Measurements from ENCODE around the gene FGF8.

Gene FGF8

DNA sequence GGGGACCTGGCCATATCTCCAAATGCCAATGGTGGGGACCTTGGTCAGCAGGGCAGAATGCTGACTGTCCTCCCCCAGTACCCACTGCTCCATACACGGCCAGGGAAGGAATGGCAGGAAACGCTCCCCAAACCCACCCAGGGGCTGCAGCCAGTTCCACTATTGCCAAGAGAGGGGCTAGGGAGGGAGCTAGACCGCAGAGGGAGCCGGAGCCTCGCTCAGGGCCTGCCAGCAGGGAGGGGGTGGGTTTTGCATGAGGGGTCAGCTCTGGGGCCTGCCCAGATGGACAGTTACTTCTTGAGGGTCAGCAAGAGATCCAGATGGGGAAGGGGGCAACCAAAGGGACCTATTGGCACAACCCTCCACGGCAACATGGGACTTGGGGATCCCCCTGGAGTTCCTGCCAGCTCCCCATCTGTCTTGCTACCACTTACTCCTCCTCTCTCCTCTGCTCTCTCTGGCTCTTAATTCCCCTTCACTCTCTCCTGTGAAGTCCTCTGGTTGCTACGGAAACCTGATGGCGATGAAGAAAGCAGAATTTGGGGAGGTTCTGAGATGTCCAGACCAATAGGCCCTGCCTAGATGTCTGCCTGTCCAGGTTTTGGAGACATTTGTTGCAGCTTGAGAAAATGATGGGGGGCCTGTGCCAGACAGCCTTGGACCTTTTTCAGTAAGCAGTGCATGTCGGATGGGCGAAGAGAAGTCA is 12.6 kb downstream of the FGF8 start:
- DNase-seq (ENCODE audit: low read depth in 2 of 2): no peak
- no peak overlapping the region for H3K4me3 ChIP-seq (replicated peaks in 1 of 2; ENCODE audit: low read depth in 2 of 2, low read length in 2 of 2)
- TF ChIP-seq, protein P1, sequence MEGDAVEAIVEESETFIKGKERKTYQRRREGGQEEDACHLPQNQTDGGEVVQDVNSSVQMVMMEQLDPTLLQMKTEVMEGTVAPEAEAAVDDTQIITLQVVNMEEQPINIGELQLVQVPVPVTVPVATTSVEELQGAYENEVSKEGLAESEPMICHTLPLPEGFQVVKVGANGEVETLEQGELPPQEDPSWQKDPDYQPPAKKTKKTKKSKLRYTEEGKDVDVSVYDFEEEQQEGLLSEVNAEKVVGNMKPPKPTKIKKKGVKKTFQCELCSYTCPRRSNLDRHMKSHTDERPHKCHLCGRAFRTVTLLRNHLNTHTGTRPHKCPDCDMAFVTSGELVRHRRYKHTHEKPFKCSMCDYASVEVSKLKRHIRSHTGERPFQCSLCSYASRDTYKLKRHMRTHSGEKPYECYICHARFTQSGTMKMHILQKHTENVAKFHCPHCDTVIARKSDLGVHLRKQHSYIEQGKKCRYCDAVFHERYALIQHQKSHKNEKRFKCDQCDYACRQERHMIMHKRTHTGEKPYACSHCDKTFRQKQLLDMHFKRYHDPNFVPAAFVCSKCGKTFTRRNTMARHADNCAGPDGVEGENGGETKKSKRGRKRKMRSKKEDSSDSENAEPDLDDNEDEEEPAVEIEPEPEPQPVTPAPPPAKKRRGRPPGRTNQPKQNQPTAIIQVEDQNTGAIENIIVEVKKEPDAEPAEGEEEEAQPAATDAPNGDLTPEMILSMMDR (IDR thresholded peaks at IDR 0.05; ENCODE audit: low read depth, low read length): no peak

DNA sequence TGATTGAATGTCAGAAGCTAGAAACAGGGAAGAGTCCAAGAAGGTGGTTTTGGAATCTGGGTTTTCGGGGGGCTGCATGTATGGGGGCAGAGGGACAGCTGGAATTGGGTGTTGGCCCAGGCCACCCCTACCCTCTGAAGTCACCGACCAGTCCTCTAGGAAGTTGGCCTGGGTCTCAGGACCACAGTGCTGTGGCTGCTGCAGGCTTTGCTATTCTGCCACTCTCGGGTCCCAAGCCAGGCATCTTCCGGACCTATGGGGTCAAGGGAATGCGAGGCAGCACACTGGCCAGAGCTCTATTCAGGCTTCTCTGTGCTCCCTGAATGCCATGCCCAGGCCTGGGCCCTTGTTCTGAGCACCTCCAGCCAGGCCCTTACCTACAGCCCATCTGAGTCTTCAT is 13.2 kb downstream of the FGF8 start:
- DNase-seq (ENCODE audit: low read depth in 2 of 2): no peak
- H3K4me3 ChIP-seq (replicated peaks in 1 of 2; ENCODE audit: low read depth in 2 of 2, low read length in 2 of 2): no peak overlapping the region
- TF ChIP-seq, protein P1 (IDR thresholded peaks at IDR 0.05; ENCODE audit: low read depth, low read length): no peak

DNA sequence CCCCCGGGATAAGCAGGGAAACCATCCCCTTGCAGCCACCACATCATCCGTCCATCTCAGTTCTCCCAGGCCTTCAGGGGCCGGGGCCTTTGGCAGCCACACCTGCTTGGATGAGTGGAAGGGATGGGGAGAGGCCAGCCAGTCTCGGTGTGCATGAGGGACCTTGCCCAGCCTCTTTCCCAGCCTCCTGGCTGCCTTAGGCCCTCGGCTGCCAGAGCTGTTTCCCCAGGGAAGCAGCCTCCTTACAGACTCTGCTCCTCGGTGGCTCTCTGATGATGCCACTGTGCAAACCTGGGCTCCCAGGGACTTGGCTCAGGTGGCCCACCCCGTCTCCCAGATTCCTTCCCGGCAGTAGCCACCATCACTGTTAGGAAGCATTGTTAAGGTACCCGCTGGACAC is 14.7 kb downstream of the FGF8 start:
- no peak overlapping the region for H3K4me3 ChIP-seq (replicated peaks in 1 of 2; ENCODE audit: low read depth in 2 of 2, low read length in 2 of 2)
- no peak for DNase-seq (ENCODE audit: low read depth in 2 of 2)
- TF ChIP-seq, protein P1 (IDR thresholded peaks at IDR 0.05; ENCODE audit: low read depth, low read length): no peak

DNA sequence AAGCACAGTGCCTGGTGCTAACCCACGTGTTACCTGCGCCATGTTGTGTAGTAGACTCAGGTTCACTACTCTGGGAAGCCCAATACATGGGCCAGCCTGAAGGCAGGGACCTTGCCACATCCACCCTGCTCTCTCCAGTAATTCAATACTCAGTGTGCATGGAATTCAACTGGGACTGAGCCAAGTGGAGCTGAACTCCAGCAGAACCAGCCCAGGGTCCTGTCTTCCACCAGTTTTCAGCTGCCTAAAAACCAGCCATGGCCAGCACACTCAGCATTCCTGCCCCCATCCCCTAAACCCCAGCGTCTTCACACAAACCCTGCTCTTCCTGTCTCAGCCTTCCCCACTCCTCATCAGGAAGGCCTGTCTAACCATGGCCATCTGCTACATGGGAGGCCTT is 15.4 kb downstream of the FGF8 start:
- TF ChIP-seq, protein P1 (IDR thresholded peaks at IDR 0.05; ENCODE audit: low read depth, low read length): no peak
- DNase-seq (ENCODE audit: low read depth in 2 of 2): no peak
- no peak overlapping the region for H3K4me3 ChIP-seq (replicated peaks in 1 of 2; ENCODE audit: low read depth in 2 of 2, low read length in 2 of 2)

DNA sequence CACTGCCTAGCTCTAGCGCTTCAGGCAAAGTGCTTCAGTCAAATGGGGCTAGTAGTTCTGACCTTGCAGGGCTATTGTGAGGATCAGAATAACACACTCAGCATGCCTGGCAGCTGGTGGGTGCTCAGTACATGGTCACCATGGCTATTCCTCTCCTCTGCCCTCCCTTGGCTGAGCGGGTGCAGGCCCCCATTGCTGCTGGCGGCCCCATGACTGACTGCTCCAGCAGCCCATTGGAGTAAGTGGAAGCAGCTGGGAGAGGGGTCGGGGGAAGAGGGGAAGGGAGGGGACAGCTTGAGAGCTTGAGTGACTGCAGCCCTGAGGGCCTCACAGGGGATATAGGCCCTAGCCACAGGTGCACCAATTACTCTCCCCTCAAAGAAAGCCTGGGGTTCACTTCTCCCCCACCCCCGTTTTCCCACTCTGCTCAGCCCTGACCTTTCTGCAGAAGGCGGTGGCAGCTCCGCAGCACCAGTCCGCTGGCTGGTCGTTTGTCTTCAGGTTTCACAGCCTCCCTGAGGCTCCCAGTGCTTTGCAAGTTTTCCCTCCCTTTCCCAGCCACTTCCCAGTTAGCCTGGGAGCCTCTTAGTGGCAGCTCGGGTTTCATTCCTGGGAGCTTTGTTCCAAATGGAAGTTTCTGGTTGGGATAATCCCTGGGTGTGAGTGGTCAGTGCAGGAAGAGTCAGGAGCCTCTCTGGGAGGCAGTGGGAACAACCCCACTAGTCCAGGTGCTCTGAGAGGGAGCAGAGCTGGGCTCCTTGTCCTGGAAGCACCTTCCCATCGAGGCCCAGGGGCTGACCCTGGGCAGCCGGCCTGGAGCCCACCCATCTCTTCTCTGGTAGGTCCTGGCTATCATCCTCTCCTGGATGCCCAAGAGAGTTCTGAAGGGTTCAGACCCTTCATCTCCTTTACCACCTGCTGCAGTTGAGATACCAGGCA is 16.3 kb downstream of the FGF8 start:
- DNase-seq (ENCODE audit: low read depth in 2 of 2): no peak
- TF ChIP-seq, protein P1 (IDR thresholded peaks at IDR 0.05; ENCODE audit: low read depth, low read length): no peak
- H3K4me3 ChIP-seq (replicated peaks in 1 of 2; ENCODE audit: low read depth in 2 of 2, low read length in 2 of 2): no peak overlapping the region

DNA sequence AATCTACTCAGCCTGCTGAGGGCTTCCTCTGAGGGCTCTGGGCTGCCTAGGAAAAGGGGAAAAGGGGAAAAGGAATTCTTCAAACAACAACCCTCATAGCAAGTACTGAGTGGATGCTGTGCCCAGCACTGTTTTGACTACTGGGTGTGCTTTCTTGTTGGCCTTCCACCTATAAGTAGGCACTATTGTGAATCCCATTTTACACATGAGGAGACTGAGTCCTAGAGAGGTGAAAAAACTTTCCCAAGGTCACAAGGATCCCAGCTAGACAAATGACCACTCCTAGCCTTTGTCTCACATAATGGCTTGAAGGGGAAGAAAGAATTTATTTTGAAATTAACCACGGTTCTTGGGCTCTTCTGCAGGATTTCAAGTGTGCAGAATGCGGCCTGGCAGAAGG is 17.1 kb downstream of the FGF8 start:
- no peak overlapping the region for H3K4me3 ChIP-seq (replicated peaks in 1 of 2; ENCODE audit: low read depth in 2 of 2, low read length in 2 of 2)
- TF ChIP-seq, protein P1 (IDR thresholded peaks at IDR 0.05; ENCODE audit: low read depth, low read length): no peak
- no peak for DNase-seq (ENCODE audit: low read depth in 2 of 2)
